Ishikawa (cell line): Measurements from ENCODE around the gene RPS10.

Experiments used
- CEBPB ChIP-seq: IDR thresholded peaks from 2 replicates; pipeline ENCODE4 v1.6.1; 2012
- CREB1 ChIP-seq: IDR thresholded peaks from 2 replicates; pipeline ENCODE4 v1.6.1; 2012; ENCODE audit warnings: low read depth
- EGR1 ChIP-seq: IDR thresholded peaks from 2 replicates; pipeline ENCODE4 v1.6.1; 2012
- EP300 ChIP-seq: IDR thresholded peaks from 2 replicates; pipeline ENCODE4 v1.6.1; 2012; ENCODE audit warnings: borderline replicate concordance
- FOXM1 ChIP-seq: IDR thresholded peaks from 2 replicates; pipeline ENCODE4 v1.6.1; 2012; ENCODE audit warnings: low read depth, borderline replicate concordance
- NFIC ChIP-seq: IDR thresholded peaks from 2 replicates; pipeline ENCODE4 v1.6.1; 2012
- RAD21 ChIP-seq: IDR thresholded peaks from 2 replicates; pipeline ENCODE4 v1.6.1; 2012; ENCODE audit warnings: low read depth
- TAF1 ChIP-seq: IDR thresholded peaks from 2 replicates; pipeline ENCODE4 v1.6.1; 2012; ENCODE audit warnings: low read depth, mild to moderate bottlenecking
- TCF12 ChIP-seq: IDR thresholded peaks from 2 replicates; pipeline ENCODE4 v1.6.1; 2012; ENCODE audit warnings: low read depth
- TEAD4 ChIP-seq: IDR thresholded peaks from 2 replicates; pipeline ENCODE4 v1.6.1; 2012
- YY1 ChIP-seq: IDR thresholded peaks from 2 replicates; pipeline ENCODE4 v1.6.1; 2012; ENCODE audit warnings: low read depth
- ZBTB7A ChIP-seq: IDR thresholded peaks from 2 replicates; pipeline ENCODE4 v1.6.1; 2012; ENCODE audit warnings: low read depth
- TF ChIP-seq, protein P1 (sequence below): IDR thresholded peaks from 2 replicates; pipeline ENCODE4 v1.6.1; 2012; ENCODE audit warnings: low read depth, mild to moderate bottlenecking
- TF ChIP-seq, protein P2 (sequence below): IDR thresholded peaks from 2 replicates; pipeline ENCODE4 v1.6.1; 2012
- TF ChIP-seq, protein P3 (sequence below): IDR thresholded peaks from 2 replicates; pipeline ENCODE4 v1.6.1; 2012

The RPS10 gene

DNA sequence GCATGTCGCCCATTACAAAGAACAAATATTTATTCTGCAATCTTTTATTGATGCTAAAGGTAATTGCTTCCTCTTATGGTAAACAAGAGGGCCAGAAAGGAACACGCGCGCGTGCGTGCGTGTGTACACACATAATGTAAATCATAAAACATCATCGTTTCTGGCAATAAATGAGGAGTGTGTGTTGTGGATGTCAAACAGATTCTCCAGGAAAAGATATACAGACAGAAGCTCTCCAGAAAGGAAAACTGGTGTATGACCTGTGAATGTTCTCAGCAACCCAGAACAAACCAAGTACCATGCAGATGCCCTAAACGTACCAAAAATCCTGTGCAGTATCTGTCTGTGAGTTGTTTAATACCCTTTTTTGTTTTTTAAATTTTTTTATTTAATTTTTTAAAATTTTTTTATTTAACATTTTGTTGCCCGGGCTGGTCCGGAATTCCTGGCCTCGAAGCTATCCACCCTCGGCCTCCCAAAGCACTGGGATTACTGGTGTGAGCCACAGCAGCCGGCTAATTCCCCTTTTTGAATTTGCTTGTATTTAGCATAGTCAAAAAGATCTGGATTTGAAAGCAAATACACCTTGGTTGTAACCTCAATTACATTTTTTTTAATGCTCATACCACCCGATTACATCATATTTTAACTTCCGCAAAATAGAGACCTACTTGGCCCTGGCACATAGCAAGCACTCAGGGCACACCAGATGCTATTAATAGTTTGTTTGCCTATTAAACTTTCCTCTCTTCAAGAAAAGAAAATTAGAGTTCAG lies 32.5 kb downstream of the RPS10 start:
- no peak for TF ChIP-seq CREB1
- no peak for TF ChIP-seq ZBTB7A
- no peak for TF ChIP-seq EGR1
- no peak for TF ChIP-seq TEAD4
- TF ChIP-seq YY1 = no peak
- no peak for TF ChIP-seq FOXM1
- TF ChIP-seq, protein P1, sequence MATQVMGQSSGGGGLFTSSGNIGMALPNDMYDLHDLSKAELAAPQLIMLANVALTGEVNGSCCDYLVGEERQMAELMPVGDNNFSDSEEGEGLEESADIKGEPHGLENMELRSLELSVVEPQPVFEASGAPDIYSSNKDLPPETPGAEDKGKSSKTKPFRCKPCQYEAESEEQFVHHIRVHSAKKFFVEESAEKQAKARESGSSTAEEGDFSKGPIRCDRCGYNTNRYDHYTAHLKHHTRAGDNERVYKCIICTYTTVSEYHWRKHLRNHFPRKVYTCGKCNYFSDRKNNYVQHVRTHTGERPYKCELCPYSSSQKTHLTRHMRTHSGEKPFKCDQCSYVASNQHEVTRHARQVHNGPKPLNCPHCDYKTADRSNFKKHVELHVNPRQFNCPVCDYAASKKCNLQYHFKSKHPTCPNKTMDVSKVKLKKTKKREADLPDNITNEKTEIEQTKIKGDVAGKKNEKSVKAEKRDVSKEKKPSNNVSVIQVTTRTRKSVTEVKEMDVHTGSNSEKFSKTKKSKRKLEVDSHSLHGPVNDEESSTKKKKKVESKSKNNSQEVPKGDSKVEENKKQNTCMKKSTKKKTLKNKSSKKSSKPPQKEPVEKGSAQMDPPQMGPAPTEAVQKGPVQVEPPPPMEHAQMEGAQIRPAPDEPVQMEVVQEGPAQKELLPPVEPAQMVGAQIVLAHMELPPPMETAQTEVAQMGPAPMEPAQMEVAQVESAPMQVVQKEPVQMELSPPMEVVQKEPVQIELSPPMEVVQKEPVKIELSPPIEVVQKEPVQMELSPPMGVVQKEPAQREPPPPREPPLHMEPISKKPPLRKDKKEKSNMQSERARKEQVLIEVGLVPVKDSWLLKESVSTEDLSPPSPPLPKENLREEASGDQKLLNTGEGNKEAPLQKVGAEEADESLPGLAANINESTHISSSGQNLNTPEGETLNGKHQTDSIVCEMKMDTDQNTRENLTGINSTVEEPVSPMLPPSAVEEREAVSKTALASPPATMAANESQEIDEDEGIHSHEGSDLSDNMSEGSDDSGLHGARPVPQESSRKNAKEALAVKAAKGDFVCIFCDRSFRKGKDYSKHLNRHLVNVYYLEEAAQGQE = no peak
- TF ChIP-seq, protein P2, sequence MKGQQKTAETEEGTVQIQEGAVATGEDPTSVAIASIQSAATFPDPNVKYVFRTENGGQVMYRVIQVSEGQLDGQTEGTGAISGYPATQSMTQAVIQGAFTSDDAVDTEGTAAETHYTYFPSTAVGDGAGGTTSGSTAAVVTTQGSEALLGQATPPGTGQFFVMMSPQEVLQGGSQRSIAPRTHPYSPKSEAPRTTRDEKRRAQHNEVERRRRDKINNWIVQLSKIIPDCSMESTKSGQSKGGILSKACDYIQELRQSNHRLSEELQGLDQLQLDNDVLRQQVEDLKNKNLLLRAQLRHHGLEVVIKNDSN = no peak
- TF ChIP-seq, protein P3, sequence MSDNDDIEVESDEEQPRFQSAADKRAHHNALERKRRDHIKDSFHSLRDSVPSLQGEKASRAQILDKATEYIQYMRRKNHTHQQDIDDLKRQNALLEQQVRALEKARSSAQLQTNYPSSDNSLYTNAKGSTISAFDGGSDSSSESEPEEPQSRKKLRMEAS = no peak

DNA sequence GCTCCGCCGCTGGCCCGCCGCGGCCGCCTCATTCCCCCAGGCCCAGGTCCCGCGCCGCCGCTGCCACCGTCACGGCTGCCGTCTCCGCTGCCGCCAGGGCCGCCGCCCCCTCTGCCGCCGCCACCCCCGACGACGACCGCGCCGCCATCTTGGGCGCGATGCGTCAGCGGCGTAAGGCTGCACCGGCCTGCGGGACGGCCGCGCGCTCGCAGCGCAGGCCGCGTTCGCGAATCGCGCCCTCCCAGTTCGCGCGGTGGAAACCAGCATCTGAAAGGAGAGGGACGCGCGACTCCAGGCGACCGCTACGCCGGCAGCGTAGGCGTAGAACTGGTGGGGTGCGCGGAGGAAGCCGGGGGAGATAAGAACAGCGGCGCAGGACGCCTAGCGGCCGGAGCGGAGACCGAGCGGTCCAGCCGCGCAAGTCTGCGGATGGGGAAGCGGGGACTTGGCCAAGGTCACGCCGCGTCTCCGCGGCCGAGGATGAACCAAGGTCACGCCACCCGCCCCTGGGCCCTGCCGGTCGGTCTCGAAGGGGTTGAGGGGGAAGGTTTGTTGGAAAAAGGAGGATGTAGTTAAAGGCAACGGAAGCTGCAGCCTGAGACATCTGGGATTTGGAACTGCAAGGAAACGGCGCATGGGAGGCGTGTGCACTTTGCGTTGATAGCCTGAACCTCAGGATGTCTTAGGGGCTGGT lies 33.2 kb downstream of the RPS10 start, which contains the start of gene NUDT3:
Gene NUDT3, minus strand, starts transcription at position 173 of the 694 bp plus-strand sequence. CDS start 307 bp downstream, outside the sequence.
- peak; percentile 89 for TF ChIP-seq EGR1
- TF ChIP-seq TAF1 = peak; percentile 74
- TF ChIP-seq, protein P2 = no peak
- peak; percentile 53; the same call in 1 of the 2 replicates for TF ChIP-seq TCF12
- no peak; the same call in 1 of the 2 replicates for TF ChIP-seq TEAD4
- TF ChIP-seq, protein P3 = peak; percentile 51
- TF ChIP-seq RAD21 = peak; percentile 72
- TF ChIP-seq EP300 = peak; percentile 50; the same call in 1 of the 2 replicates
- peak; percentile 93 for TF ChIP-seq YY1

DNA sequence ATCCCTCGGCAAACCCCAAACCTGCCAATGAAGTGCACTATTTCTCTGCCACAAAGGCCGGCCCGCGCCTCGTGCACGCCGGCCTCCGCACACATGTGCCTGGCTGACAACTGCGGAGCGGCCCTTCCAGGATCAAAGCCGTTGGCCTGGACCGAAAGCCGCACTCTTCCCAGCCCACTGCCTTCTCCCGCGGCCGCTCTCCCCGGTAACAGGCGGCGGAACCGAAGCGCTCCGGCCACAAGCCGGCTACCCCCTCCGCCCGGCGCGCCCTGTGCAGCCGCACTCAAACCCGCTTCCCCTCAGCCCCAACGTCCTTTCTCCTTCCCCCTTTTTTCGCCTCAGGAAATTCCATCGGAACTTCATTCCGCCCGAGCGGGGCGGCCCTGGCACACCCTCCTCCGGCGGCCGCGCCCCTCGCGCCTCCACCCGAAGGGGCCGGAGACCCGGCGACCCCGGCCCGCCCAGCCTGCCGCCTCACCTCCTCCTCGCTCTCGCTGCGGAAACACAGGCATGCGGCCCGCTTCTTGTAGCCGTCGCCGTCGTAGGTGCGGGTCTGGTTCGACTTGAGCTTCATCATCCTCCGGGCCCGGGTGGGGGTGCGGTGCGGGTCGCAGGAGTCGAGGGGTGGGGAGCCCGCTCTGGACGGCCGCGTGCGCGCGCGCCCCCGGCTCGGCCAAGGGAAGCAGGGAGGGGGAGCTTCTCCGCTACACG lies 33.9 kb downstream of the RPS10 start:
- TF ChIP-seq CEBPB (no peak), TCF12 (no peak), EGR1 (no peak), RAD21 (no peak), TAF1 (no peak; the same call in 1 of the 2 replicates), YY1 (peak; percentile 8; the same call in 1 of the 2 replicates), EP300 (no peak), ZBTB7A (peak; percentile 94), NFIC (0 out of 2 replicates have a peak, but pooled peaks have one; percentile 15), TEAD4 (no peak), CREB1 (no peak), FOXM1 (no peak)
- TF ChIP-seq, protein P1 = no peak
- TF ChIP-seq, protein P2 = no peak
- TF ChIP-seq, protein P3 = peak; percentile 95

DNA sequence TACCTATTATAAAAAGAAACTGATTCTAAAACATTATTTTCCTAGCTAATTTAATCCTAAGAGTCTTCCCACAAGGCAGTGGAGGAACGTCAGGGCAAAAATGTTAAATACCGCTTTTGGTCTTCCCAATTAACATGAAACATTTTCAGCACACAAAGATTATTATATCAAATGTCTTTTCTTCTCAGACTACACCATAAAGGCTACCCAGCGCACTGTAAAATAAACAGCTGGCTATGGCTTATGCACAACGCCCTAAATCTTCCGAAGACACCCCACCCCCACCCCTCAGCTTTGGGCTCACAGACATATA lies 34.4 kb downstream of the RPS10 start:
- TF ChIP-seq EGR1 = no peak
- no peak for TF ChIP-seq ZBTB7A
- TF ChIP-seq, protein P2 = no peak
- no peak for TF ChIP-seq TAF1
- TF ChIP-seq CREB1 = no peak
- TF ChIP-seq YY1 = no peak
- TF ChIP-seq NFIC = no peak
- no peak for TF ChIP-seq TEAD4
- no peak for TF ChIP-seq RAD21
- TF ChIP-seq FOXM1 = no peak
- no peak for TF ChIP-seq EP300
- no peak for TF ChIP-seq CEBPB
